Measurements from ENCODE around the gene STOML1. TPM values are rescaled to one million over a fixed set of nuclear protein-coding genes. Genes with fewer than 3 reads are reported as not detected.
A peak's percentile ranks its signal among the peaks of the same experiment; 100 is the strongest.

Gene STOML1
- total and polyA plus RNA-seq, 2 experiments from 2014 or later = 14.2 to 21.0 TPM

DNA sequence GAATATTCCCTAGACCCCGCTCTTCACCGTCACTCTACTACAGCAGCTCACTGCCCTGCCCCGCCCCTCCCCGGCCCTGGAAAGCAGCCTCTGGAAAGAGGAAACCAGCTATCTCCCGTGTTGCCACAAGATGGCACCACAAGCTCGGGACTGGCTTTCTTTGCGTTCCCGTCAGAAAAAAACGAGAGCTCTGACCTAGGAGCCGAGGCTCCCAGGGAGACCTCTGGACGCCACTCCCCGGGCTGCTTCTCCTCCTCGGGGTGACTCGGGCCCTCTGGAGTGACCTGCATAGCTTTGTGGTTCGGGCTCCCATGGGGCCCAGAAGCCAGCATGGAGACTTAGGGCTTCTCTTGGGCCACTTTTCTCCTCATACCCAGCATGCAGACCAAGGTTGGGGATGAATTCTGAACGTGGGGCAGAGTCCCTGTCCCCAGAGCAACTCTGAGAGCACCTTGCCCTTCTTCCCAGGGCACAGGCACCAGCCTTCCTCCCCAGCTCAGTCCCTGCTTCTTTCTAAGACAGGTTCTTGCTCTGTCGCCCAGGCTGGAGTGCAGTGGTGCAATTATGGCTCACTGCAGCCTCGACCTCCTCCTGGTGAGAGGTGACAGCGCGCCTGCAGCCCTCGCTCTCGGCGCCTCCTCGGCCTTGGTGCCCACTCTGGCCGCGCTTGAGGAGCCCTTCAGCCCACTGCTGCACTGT, 19.0 kb downstream of the STOML1 start:
- H3K4me3 ChIP-seq = no peak overlapping the region

DNA sequence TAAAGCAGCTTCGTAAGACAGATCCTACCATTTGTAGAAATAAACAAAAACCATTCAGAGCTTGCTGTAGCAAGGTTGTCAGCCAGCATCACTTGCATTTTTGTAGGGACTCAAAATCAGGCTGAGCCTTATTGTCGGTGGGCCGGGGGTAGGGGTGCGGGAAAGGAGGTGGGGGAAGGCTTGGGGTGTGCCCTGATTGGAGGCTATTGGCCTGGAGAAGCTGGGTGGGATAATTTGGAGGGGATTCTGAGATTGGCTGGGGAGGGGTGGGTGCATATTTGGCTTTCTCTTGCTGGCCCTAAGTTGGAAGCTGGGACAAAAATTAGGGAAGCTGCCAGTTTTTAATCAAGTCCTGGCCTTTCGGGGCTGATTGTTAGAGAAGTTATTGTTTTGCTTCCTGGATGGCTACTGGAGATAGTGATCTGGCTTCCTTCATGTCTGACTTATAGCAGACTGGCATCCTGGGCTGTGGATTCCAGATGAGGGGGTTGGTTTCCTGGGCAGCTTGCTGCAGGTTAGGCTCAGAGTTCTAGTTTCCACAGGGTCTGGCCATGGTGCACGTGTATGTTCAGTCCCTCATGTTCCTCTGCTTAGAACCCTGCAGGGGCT, 22.8 kb downstream of the STOML1 start:
- H3K4me2 ChIP-seq = no peak overlapping the region
- DNase-seq (ENCODE audit: low spot score) = no peak
- H3K79me2 ChIP-seq = no peaks in the 10 kb centered on the region
- H2AFZ ChIP-seq = no peak overlapping the region
- H3K27me3 ChIP-seq = no peaks in the 10 kb centered on the region
- H3K36me3 ChIP-seq (replicated peaks; ENCODE audit: insufficient read depth, low read depth) = no peaks in the 10 kb centered on the region
- peaks cover 4% of the 10 kb centered on the region for H3K4me1 ChIP-seq (ENCODE audit: insufficient read depth)
- H3K4me3 ChIP-seq = no peak overlapping the region
- TF ChIP-seq EZH2phosphoT487 (IDR thresholded peaks at IDR 0.05; ENCODE audit: low read depth, severe bottlenecking, unreplicated experiment) (no peak), EZH2 (IDR thresholded peaks at IDR 0.05; ENCODE audit: borderline replicate concordance) (no peak)
- TF ChIP-seq, protein P1, sequence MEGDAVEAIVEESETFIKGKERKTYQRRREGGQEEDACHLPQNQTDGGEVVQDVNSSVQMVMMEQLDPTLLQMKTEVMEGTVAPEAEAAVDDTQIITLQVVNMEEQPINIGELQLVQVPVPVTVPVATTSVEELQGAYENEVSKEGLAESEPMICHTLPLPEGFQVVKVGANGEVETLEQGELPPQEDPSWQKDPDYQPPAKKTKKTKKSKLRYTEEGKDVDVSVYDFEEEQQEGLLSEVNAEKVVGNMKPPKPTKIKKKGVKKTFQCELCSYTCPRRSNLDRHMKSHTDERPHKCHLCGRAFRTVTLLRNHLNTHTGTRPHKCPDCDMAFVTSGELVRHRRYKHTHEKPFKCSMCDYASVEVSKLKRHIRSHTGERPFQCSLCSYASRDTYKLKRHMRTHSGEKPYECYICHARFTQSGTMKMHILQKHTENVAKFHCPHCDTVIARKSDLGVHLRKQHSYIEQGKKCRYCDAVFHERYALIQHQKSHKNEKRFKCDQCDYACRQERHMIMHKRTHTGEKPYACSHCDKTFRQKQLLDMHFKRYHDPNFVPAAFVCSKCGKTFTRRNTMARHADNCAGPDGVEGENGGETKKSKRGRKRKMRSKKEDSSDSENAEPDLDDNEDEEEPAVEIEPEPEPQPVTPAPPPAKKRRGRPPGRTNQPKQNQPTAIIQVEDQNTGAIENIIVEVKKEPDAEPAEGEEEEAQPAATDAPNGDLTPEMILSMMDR (IDR thresholded peaks at IDR 0.05; ENCODE audit: poor library complexity) = no peak
- H3K9me3 ChIP-seq (ENCODE audit: low read depth) = no peaks in the 10 kb centered on the region
- no peak overlapping the region for H3K27ac ChIP-seq
- 86% methylated on average over 5 of the region's 6 CpGs for WGBS (ENCODE audit: low lambda C conversion rate, missing lambda C conversion rate)
- H4K20me1 ChIP-seq (ENCODE audit: insufficient read depth, poor library complexity, severe bottlenecking) = no peaks in the 10 kb centered on the region
- no peaks in the 10 kb centered on the region for H3K9me2 ChIP-seq (replicated peaks; ENCODE audit: insufficient read depth)

More for the DNA sequence above, 19.0 kb downstream of the STOML1 start:
- H3K27me3 ChIP-seq = no peaks in the 10 kb centered on the region
- no peak overlapping the region for H3K27ac ChIP-seq
- H3K79me2 ChIP-seq = no peaks in the 10 kb centered on the region
- no peaks in the 10 kb centered on the region for H4K20me1 ChIP-seq (ENCODE audit: insufficient read depth, poor library complexity, severe bottlenecking)
- H3K9me2 ChIP-seq (replicated peaks; ENCODE audit: insufficient read depth) = no peaks in the 10 kb centered on the region
- DNase-seq (ENCODE audit: low spot score) = peak; percentile 92
- no peaks in the 10 kb centered on the region for H3K36me3 ChIP-seq (replicated peaks; ENCODE audit: insufficient read depth, low read depth)
- peak overlapping the region; percentile 55 for H2AFZ ChIP-seq
- H3K4me1 ChIP-seq (ENCODE audit: insufficient read depth) = no peaks in the 10 kb centered on the region
- no peak for TF ChIP-seq EZH2 (IDR thresholded peaks at IDR 0.05; ENCODE audit: borderline replicate concordance)
- TF ChIP-seq, protein P1 (IDR thresholded peaks at IDR 0.05; ENCODE audit: poor library complexity) = peak; percentile 96
- peak overlapping the region; percentile 72 for H3K4me2 ChIP-seq
- WGBS (ENCODE audit: low lambda C conversion rate, missing lambda C conversion rate) = 31% methylated on average over 24 of the region's 26 CpGs
- H3K9me3 ChIP-seq (ENCODE audit: low read depth) = no peaks in the 10 kb centered on the region

DNA sequence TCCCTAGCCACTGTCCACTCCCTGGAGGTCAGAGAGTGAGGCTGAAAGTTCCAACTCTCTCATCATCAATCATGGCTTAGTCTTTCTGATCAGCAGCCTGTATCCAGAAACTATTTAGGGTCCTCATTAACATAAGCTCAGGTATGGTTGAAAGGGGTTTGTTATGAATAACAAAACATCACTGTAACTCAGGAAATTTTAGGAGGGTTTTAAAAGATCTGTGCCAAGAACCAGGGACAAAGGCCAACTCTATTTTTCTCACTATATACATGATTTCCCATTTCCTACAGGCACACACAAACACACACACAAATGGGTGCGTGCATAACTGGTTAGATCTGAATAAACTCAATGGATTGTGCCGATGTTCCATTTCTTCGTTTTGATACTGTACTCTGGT, 23.6 kb downstream of the STOML1 start:
- H2AFZ ChIP-seq = no peak overlapping the region
- TF ChIP-seq, protein P1 (IDR thresholded peaks at IDR 0.05; ENCODE audit: poor library complexity) = no peak
- TF ChIP-seq EZH2phosphoT487 (IDR thresholded peaks at IDR 0.05; ENCODE audit: low read depth, severe bottlenecking, unreplicated experiment) (no peak), EZH2 (IDR thresholded peaks at IDR 0.05; ENCODE audit: borderline replicate concordance) (no peak)
- no peak overlapping the region for H3K27ac ChIP-seq
- no peaks in the 10 kb centered on the region for H3K9me3 ChIP-seq (ENCODE audit: low read depth)
- no peak for DNase-seq (ENCODE audit: low spot score)
- no peak overlapping the region for H3K4me2 ChIP-seq
- H3K4me1 ChIP-seq (ENCODE audit: insufficient read depth) = peaks cover 4% of the 10 kb centered on the region
- 93% methylated on average over 3 of the region's 3 CpGs for WGBS (ENCODE audit: low lambda C conversion rate, missing lambda C conversion rate)
- H4K20me1 ChIP-seq (ENCODE audit: insufficient read depth, poor library complexity, severe bottlenecking) = no peaks in the 10 kb centered on the region
- H3K9me2 ChIP-seq (replicated peaks; ENCODE audit: insufficient read depth) = no peaks in the 10 kb centered on the region
- no peaks in the 10 kb centered on the region for H3K27me3 ChIP-seq
- H3K4me3 ChIP-seq = no peak overlapping the region
- no peaks in the 10 kb centered on the region for H3K79me2 ChIP-seq
- H3K36me3 ChIP-seq (replicated peaks; ENCODE audit: insufficient read depth, low read depth) = no peaks in the 10 kb centered on the region
